ENCODE data around the gene MAGEA4. TPM values are rescaled to one million over a fixed set of nuclear protein-coding genes. Genes with fewer than 3 reads are reported as not detected.

Gene MAGEA4
- total RNA-seq, 4 donors from 2014 or later = not detected

- in situ Hi-C loops (cut with MboI; ENCODE audit: low pct_ligation_motif_present in 1 of 4, low pct_unique_long_range_greater_than_20kb in 1 of 4, low sequenced_read_pairs in 3 of 4) = no loop called here
- H3K27me3 ChIP-seq = no peaks in the 10 kb centered on the region
- no peaks in the 10 kb centered on the region for H3K9me3 ChIP-seq
- H3K36me3 ChIP-seq = no peaks in the 10 kb centered on the region
- no peaks in the 10 kb centered on the region for H3K4me1 ChIP-seq
- H3K27ac ChIP-seq = no peak overlapping the region
- DNase-seq = no peak
- TF ChIP-seq EP300 (IDR thresholded peaks at IDR 0.05; ENCODE audit: low read depth) = no peak
- no peak for TF ChIP-seq POLR2AphosphoS5 (IDR thresholded peaks at IDR 0.05)
- TF ChIP-seq POLR2A (IDR thresholded peaks at IDR 0.05) = no peak
- TF ChIP-seq, protein P1, sequence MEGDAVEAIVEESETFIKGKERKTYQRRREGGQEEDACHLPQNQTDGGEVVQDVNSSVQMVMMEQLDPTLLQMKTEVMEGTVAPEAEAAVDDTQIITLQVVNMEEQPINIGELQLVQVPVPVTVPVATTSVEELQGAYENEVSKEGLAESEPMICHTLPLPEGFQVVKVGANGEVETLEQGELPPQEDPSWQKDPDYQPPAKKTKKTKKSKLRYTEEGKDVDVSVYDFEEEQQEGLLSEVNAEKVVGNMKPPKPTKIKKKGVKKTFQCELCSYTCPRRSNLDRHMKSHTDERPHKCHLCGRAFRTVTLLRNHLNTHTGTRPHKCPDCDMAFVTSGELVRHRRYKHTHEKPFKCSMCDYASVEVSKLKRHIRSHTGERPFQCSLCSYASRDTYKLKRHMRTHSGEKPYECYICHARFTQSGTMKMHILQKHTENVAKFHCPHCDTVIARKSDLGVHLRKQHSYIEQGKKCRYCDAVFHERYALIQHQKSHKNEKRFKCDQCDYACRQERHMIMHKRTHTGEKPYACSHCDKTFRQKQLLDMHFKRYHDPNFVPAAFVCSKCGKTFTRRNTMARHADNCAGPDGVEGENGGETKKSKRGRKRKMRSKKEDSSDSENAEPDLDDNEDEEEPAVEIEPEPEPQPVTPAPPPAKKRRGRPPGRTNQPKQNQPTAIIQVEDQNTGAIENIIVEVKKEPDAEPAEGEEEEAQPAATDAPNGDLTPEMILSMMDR (IDR thresholded peaks at IDR 0.05) = no peak
- intact Hi-C loops (cut with DNase I; ENCODE audit: low total_unique reads) = no loop called here
- H3K4me3 ChIP-seq = no peak overlapping the region
These were observed 25.5 kb downstream of the MAGEA4 start for GRCh38 chrX:151938172-151938571.

DNA sequence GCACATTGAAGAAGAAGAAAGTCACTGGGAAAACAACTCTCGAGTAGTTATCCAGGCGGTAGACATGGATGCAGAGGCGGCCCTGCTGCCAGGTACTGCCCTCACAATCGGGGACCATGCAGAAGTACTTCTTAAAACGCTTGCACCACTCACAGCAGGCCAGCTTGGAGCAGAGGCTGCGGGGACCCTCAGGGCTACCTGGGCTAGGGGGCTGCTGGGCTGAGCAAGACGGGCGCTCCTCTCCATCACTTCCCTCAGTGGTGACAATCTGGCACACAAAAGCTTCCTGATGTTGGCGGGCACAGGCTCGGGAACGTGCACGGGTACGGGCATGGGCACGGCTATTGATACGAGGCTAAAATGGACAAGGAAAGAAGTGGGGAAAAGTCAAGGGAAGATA, 42.0 kb downstream of the MAGEA4 start:
- Histone ChIP-seq H3K27me3 (no peaks in the 10 kb centered on the region), H3K4me1 (no peaks in the 10 kb centered on the region), H3K9me3 (no peaks in the 10 kb centered on the region), H3K36me3 (no peaks in the 10 kb centered on the region), H3K4me3 (no peak overlapping the region), H3K27ac (no peak overlapping the region)
- TF ChIP-seq, protein P1 (IDR thresholded peaks at IDR 0.05) = no peak
- TF ChIP-seq POLR2A (IDR thresholded peaks at IDR 0.05) = no peak
- TF ChIP-seq EP300 (IDR thresholded peaks at IDR 0.05; ENCODE audit: low read depth) = no peak
- TF ChIP-seq POLR2AphosphoS5 (IDR thresholded peaks at IDR 0.05) = no peak
- WGBS, 2 donors (ENCODE audit: low coverage in 1 of 2) = 93% methylated on average over 15 of the region's 15 CpGs; no CpG with 5 or more reads in 1 of the 2 donors
- no peak for DNase-seq
- in situ Hi-C loops (cut with MboI; ENCODE audit: low pct_ligation_motif_present in 1 of 4, low pct_unique_long_range_greater_than_20kb in 1 of 4, low sequenced_read_pairs in 3 of 4) (no loop called here), intact Hi-C loops (cut with DNase I; ENCODE audit: low total_unique reads) (no loop called here)

DNA sequence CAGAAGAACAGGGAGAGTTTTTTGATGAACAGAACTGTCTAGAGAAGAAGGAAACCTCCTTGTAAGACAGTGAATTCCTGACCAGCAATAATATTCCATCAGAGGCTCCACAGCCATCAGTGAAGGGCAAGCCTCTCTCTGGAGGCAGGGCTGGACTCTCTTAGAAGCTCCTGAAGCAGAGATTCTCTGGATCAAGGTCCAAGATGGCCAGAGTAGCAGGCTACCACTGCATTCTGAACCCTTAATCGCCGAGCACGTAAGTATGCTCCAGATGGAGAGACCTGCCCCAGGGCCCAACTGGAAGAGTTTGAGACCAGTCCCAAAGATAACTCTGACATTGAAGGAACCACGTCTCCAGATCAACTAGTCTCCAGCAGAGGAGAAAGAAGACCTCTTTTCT, 45.4 kb downstream of the MAGEA4 start:
- Histone ChIP-seq H3K27ac (no peak overlapping the region), H3K4me3 (no peak overlapping the region), H3K36me3 (no peaks in the 10 kb centered on the region), H3K9me3 (no peaks in the 10 kb centered on the region), H3K27me3 (no peaks in the 10 kb centered on the region), H3K4me1 (no peaks in the 10 kb centered on the region)
- TF ChIP-seq POLR2A (IDR thresholded peaks at IDR 0.05) = no peak
- TF ChIP-seq, protein P1 (IDR thresholded peaks at IDR 0.05) = no peak
- no peak for TF ChIP-seq POLR2AphosphoS5 (IDR thresholded peaks at IDR 0.05)
- no peak for TF ChIP-seq EP300 (IDR thresholded peaks at IDR 0.05; ENCODE audit: low read depth)
- in situ Hi-C loops (cut with MboI; ENCODE audit: low pct_ligation_motif_present in 1 of 4, low pct_unique_long_range_greater_than_20kb in 1 of 4, low sequenced_read_pairs in 3 of 4) (no loop called here), intact Hi-C loops (cut with DNase I; ENCODE audit: low total_unique reads) (no loop called here)
- WGBS, 2 donors (ENCODE audit: low coverage in 1 of 2) = 79% methylated on average over 4 of the region's 4 CpGs; no CpG with 5 or more reads in 1 of the 2 donors
- no peak for DNase-seq

DNA sequence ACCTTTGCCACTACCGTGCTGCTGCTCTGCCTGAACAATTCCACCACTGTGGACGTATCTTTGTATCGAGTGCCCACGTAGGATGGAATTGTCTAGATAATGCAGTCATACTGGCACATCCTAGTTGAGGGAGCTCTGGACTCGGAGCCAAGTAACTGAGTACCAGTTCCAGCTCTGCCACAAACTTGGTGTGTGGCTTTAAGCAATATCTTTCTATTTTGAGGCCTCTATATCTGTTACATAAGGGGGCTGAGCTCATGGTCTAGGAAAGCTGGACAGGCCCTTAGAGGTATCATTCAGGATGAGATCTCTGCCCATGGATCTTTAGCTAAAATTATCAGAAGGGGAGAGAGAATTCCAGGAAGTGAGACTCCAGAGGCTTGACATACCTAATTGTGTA, 49.3 kb downstream of the MAGEA4 start:
- H3K36me3 ChIP-seq = no peaks in the 10 kb centered on the region
- TF ChIP-seq POLR2AphosphoS5 (IDR thresholded peaks at IDR 0.05) (no peak), POLR2A (IDR thresholded peaks at IDR 0.05) (no peak), EP300 (IDR thresholded peaks at IDR 0.05; ENCODE audit: low read depth) (no peak)
- TF ChIP-seq, protein P1 (IDR thresholded peaks at IDR 0.05) = no peak
- no peaks in the 10 kb centered on the region for H3K9me3 ChIP-seq
- intact Hi-C loops (cut with DNase I; ENCODE audit: low total_unique reads) (no loop called here), in situ Hi-C loops (cut with MboI; ENCODE audit: low pct_ligation_motif_present in 1 of 4, low pct_unique_long_range_greater_than_20kb in 1 of 4, low sequenced_read_pairs in 3 of 4) (no loop called here)
- H3K27me3 ChIP-seq = no peaks in the 10 kb centered on the region
- H3K27ac ChIP-seq = no peak overlapping the region
- H3K4me3 ChIP-seq = no peak overlapping the region
- no peaks in the 10 kb centered on the region for H3K4me1 ChIP-seq
- WGBS, 2 donors (ENCODE audit: low coverage in 1 of 2) = 83% methylated on average over 5 of the region's 5 CpGs; no CpG with 5 or more reads in 1 of the 2 donors
- no peak for DNase-seq

Data from transverse colon (tissue), 4 donors.